ENCODE results near the gene RBP3.

The RBP3 gene

DNA sequence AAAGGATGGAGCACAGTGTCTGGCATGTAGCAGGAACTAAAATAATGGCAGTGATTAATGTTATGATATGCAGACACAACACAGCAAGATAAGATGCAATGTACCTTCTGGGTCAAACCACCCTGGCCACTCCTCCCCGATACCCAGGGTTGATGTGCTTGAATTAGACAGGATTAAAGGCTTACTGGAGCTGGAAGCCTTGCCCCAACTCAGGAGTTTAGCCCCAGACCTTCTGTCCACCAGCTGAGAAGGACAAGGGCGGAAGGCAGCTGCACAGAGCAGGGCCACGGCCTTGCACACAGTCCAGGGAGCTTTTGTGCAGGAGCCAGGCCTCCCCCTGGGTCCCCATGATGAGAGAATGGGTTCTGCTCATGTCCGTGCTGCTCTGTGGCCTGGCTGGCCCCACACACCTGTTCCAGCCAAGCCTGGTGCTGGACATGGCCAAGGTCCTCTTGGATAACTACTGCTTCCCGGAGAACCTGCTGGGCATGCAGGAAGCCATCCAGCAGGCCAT lies at the start of gene RBP3:
TSS of gene RBP3 (plus strand) at position 226 of the 514 bp plus-strand sequence. CDS start at position 348, 122 bp downstream.
- no peak for DNase-seq (ENCODE audit: low read depth)

- DNase-seq (ENCODE audit: low read depth) = no peak
Measured at GRCh38 chr10:47298715-47299114, 49.4 kb upstream of the RBP3 start.

DNA sequence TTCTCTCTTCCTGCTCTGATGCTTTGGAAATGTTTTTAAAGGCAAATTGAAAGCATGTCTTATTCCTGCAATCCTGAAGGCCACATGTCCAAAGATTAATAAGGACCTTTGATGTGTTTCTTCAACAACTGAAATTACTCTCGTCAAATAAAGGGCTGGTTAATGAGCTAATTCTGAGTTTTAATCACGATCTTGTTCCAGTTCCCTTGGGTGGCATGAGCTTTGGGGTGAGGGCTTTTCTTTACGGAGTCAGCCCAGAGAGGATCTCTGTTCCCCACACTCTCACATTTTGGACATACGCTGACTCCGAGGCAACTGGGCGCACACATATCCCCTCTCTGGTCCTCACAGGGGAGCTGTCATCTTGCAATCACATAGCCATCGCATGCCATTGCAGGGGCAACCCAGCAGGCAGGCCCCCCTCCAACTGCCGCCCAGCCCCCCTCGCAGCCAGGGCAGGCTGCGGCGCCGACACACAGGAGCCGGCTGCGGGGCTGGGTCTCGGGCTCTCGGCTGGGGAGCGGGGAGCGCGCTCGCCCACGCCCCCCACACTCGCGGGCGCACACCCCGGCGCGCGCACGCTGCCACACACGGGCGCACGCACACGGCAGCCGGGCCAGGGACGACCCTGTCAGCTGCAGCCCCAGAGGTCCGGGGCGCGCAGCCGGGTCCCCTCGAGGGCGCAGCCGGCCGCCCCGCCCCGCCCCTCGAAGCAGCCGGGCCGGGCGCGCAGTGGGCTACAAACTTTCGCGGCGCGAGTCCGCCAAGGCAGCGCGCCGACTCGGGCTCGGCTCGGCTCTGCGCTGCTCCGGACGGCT lies 48.3 kb upstream of the RBP3 start, which contains the start of gene GDF10:
TSS of gene GDF10 (plus strand) at position 587 of the 818 bp plus-strand sequence. CDS start 455 bp downstream, outside the sequence.
- DNase-seq (ENCODE audit: low read depth) = no peak

DNA sequence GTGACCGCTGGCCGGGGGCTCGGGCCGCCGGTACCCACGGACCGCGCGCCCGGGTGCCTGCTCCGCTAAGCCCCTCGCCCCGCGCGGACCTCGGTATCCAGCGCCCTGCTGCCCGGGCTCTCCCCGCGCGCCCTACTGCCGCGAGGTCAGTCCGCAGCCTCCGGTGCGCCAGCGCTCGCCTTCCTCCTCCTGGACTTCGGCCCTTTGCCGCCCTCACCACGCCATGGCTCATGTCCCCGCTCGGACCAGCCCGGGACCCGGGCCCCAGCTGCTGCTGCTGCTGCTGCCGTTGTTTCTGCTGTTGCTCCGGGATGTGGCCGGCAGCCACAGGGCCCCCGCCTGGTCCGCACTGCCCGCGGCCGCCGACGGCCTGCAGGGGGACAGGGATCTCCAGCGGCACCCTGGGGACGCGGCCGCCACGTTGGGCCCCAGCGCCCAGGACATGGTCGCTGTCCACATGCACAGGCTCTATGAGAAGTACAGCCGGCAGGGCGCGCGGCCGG lies 47.7 kb upstream of the RBP3 start:
- no peak for DNase-seq (ENCODE audit: low read depth)

DNA sequence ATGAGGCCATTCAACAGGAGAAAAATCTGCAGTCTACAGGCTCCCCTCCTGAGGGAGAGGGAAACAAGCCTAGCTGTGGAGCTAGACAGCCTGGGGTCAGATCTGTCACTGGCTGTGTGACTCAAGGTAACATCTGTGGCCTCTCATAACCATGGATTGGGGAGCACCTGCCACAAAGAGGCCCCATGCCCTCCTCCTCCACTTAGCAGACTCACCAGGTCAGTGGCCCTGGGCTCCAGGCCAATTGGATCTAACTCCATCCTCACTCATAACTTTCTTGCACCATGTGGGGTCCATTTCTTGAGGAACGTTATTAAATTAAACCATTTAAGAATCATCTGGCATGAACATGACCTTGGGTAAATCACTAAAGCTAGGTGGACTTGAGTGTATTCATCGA lies 46.3 kb upstream of the RBP3 start:
- DNase-seq (ENCODE audit: low read depth) = no peak

GRCh38 chr10:47303105-47303504 lies 45.1 kb upstream of the RBP3 start:
- DNase-seq (ENCODE audit: low read depth) = no peak

DNA sequence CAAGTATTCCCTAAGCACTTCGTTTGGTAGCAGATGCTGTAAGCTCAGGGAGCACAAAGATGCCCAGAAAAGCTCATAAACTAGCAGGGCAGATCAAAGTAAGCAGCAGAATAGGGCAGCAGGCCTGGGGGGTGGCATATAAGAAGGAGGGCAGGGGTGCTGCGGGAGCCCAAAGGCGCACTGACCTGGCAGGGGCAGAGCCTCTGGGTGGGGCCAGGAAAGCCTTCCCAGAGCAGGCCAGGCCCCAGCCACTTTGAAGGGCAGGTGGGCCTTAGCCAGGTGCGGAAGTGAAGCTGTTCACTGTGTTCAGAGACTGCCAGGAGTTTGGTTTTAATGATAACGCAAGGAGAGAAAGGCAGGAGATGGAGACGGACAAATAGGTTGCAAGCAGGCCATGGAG lies 44.3 kb upstream of the RBP3 start:
- DNase-seq (ENCODE audit: low read depth) = no peak

GRCh38 chr10:47305566-47305965 lies 42.6 kb upstream of the RBP3 start:
- no peak for DNase-seq (ENCODE audit: low read depth)

DNA sequence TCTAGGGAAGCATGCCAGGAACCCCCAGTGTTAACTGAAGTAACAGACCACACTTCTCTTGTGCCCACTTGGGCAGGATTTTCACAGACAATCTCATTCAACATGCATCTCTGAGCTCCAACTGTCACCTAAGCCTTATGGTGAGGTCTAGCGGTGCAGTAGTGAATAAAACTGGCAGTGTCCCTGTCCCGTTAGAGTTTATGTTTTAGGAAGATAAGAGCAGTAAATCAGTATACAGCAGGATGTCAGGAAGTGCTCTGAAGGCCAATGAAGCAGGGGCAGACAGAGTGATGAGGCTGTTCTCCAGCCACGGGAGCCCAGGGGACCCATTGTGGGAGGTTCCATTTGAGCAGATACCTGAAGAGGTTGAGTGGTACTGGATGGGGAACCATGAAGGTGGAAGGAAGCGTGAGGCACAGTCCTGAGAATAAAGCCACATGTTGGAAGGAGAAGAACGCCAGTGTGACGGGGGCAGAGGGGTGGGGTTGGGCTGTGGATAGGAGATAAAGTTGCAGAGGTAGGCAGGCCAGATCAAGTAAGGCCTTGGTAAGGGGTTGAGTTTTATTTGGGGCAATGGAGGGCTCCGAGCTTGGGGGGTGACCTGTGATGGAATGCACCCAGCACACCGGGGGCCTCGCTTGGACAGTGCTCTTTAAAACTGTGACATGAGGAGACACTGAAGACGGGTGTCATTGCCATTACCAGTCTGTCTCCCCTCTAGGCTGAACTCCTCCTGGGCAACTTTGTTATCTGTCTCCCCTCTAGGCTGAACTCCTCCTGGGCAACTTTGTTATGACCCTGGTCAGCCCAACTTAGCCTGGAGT lies 41.6 kb upstream of the RBP3 start:
- no peak for DNase-seq (ENCODE audit: low read depth)

DNA sequence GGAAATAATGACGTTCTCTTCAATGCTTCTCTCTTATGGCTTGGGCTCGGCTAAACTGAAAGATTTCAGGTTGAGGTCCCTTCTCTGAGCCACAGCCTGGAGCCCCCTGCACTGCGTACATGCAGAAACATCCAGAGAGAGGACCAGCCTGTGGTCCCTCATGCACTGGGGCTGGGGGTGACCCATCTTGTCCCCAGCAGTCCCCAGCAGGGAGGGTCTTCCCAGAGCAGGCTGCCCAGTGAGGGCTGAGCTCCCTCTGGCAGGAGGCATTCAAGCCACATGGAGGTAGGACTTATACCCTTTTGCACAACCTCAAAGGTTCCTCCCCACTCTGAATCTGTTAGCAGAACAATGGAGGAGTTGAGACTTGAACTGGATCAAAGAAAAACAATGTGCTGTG lies 40.8 kb upstream of the RBP3 start:
- no peak for DNase-seq (ENCODE audit: low read depth)

DNA sequence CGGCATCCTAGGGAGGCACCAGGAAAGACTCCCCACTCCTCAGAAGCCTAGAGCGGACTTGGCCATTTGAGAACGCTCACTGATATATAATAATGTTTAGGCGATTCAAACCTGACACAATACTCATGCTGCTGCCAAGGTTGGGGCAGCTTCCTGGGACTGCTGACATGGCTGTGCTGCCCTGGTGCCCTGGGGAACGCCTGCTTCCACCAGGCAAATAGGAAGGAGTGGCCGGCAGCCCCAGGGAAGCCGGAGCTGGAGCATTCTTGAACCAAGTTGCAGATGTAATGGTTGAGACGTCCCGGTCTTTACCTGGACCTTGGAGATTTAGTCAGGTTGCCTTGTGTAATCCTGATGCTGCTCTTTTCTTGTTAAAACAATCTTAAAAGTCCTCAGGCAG lies 39.4 kb upstream of the RBP3 start:
- DNase-seq (ENCODE audit: low read depth) = no peak

GRCh38 chr10:47309408-47310089 lies 38.6 kb upstream of the RBP3 start:
- no peak for DNase-seq (ENCODE audit: low read depth)

GRCh38 chr10:47310090-47310505 lies 38.1 kb upstream of the RBP3 start:
- DNase-seq (ENCODE audit: low read depth) = no peak

- DNase-seq (ENCODE audit: low read depth) = no peak
Measured at GRCh38 chr10:47311193-47311931, 36.8 kb upstream of the RBP3 start.

GRCh38 chr10:47311932-47312662 lies 36.1 kb upstream of the RBP3 start:
- peak; percentile 24 for DNase-seq (ENCODE audit: low read depth)

- no peak for DNase-seq (ENCODE audit: low read depth)
Measured at GRCh38 chr10:47312663-47312995, 35.5 kb upstream of the RBP3 start.

GRCh38 chr10:47314416-47314970 lies 33.7 kb upstream of the RBP3 start:
- DNase-seq (ENCODE audit: low read depth) = no peak

DNA sequence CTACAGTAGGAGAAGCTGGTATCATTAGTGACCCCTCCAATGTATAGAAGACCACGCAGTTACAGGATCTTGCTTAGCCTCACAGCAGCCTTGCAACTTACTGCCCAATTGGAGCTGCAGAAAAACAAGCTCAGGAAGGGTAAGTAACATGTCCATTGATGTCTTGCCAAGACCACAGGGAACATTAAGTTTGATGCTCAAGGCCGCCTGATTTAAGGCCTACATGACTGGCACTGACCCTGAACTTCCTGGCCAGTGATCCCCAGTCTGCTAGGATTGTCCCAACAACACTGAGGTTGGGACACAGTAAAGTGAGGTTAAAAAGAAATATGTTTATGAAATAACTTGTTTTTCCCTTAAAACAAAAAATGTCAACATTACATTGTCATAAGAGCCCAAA lies 32.7 kb upstream of the RBP3 start:
- DNase-seq (ENCODE audit: low read depth) = no peak

GRCh38 chr10:47316131-47316530 lies 32.0 kb upstream of the RBP3 start:
- DNase-seq (ENCODE audit: low read depth) = no peak

GRCh38 chr10:47317251-47317650 lies 30.9 kb upstream of the RBP3 start:
- DNase-seq (ENCODE audit: low read depth) = no peak

Data from fibroblast of the conjunctiva (primary cell).